Mesodermal cell (in vitro differentiated cells): ENCODE data around the gene TLE4.
A peak's percentile ranks its signal among the peaks of the same experiment; 100 is the strongest.

ENCODE experiments used
- H3K27ac ChIP-seq: 2 replicates; pipeline ENCODE4 v1.7.0; 2013; ENCODE audit warnings: mild to moderate bottlenecking, low read depth, low read length, moderate library complexity; ENCODE audit not compliant: severe bottlenecking
- H3K36me3 ChIP-seq: 2 replicates; pipeline ENCODE4 v1.7.1; 2013; ENCODE audit warnings: mild to moderate bottlenecking, low read length, moderate library complexity; ENCODE audit not compliant: control insufficient read depth, insufficient read depth
- H3K4me1 ChIP-seq: one replicate; pipeline ENCODE4 v1.7.1; 2013; ENCODE audit warnings: mild to moderate bottlenecking, low read length; ENCODE audit not compliant: insufficient read depth, control insufficient read depth, poor library complexity, severe bottlenecking
- H3K4me3 ChIP-seq: 2 replicates; pipeline ENCODE4 v1.7.0; 2013; ENCODE audit warnings: low read length, control low read depth, mild to moderate bottlenecking; ENCODE audit not compliant: insufficient read depth, poor library complexity, severe bottlenecking; ENCODE audit errors: extremely low read depth
- H3K9me3 ChIP-seq: 2 replicates; pipeline ENCODE4 v1.7.1; 2013; ENCODE audit warnings: mild to moderate bottlenecking, low read length, moderate library complexity; ENCODE audit not compliant: control insufficient read depth
- WGBS, 2 experiments: methylation state at CpG; one replicate each; pipeline ENCODE4 v1.1.5; 2013; ENCODE audit warnings: missing lambda C conversion rate in 2 of 2; ENCODE audit not compliant: insufficient coverage in 2 of 2; 5-methylcytosine and 5-hydroxymethylcytosine counted together

TLE4 gene

GRCh38 chr9:79581388-79581787 is 9.6 kb downstream of the TLE4 start:
- Histone ChIP-seq H3K36me3 (peaks cover 39% of the 10 kb centered on the region), H3K9me3 (no peaks in the 10 kb centered on the region)

GRCh38 chr9:79581794-79582193 is 10.0 kb downstream of the TLE4 start:
- Histone ChIP-seq H3K9me3 (no peaks in the 10 kb centered on the region), H3K4me1 (peaks cover 56% of the 10 kb centered on the region), H3K36me3 (peaks cover 37% of the 10 kb centered on the region), H3K27ac (peak overlapping the region; percentile 67), H3K4me3 (no peak overlapping the region)
- WGBS, 2 experiments: 30 to 80% methylated on average over 1 to 2 of the region's 3 CpGs

More at GRCh38 chr9:79581388-79581787, 9.6 kb downstream of the TLE4 start:
- Histone ChIP-seq H3K4me3 (no peak overlapping the region), H3K4me1 (peaks cover 60% of the 10 kb centered on the region), H3K27ac (no peak overlapping the region)
- WGBS, 2 experiments: no CpG with 5 or more reads among the region's 3 CpGs

- H3K4me3 ChIP-seq: no peak overlapping the region
- WGBS, 2 experiments: 71 to 77% methylated on average over 7 to 8 of the region's 10 CpGs
- H3K36me3 ChIP-seq: peaks cover 55% of the 10 kb centered on the region
- H3K4me1 ChIP-seq: peaks cover 41% of the 10 kb centered on the region
- H3K9me3 ChIP-seq: no peaks in the 10 kb centered on the region
- peak overlapping the region; percentile 43 for H3K27ac ChIP-seq
These were observed 12.3 kb downstream of the TLE4 start for GRCh38 chr9:79583952-79584654.

- no peak overlapping the region for H3K27ac ChIP-seq
- H3K9me3 ChIP-seq: no peaks in the 10 kb centered on the region
- no CpG with 5 or more reads among the region's 2 CpGs for WGBS, 2 experiments
- H3K4me1 ChIP-seq: peaks cover 40% of the 10 kb centered on the region
- no peak overlapping the region for H3K4me3 ChIP-seq
- peaks cover 60% of the 10 kb centered on the region for H3K36me3 ChIP-seq
These were observed 12.9 kb downstream of the TLE4 start for GRCh38 chr9:79584655-79584982.

- H3K4me3 ChIP-seq: no peak overlapping the region
- H3K27ac ChIP-seq: no peak overlapping the region
- 97 to 100% methylated on average over 2 to 3 of the region's 3 CpGs for WGBS, 2 experiments
- no peaks in the 10 kb centered on the region for H3K9me3 ChIP-seq
- H3K4me1 ChIP-seq: peaks cover 10% of the 10 kb centered on the region
- H3K36me3 ChIP-seq: peaks cover 57% of the 10 kb centered on the region
These were observed 16.9 kb downstream of the TLE4 start for GRCh38 chr9:79588488-79589223.

- H3K27ac ChIP-seq: no peak overlapping the region
- H3K36me3 ChIP-seq: peaks cover 58% of the 10 kb centered on the region
- H3K4me1 ChIP-seq: no peaks in the 10 kb centered on the region
- 70 to 92% methylated on average over 2 of the region's 2 CpGs for WGBS, 2 experiments
- no peaks in the 10 kb centered on the region for H3K9me3 ChIP-seq
- no peak overlapping the region for H3K4me3 ChIP-seq
These were observed 19.7 kb downstream of the TLE4 start for GRCh38 chr9:79591458-79591857.

GRCh38 chr9:79592726-79593493 is 21.1 kb downstream of the TLE4 start:
- H3K36me3 ChIP-seq: peaks cover 53% of the 10 kb centered on the region
- no peak overlapping the region for H3K4me3 ChIP-seq
- no peak overlapping the region for H3K27ac ChIP-seq
- no peaks in the 10 kb centered on the region for H3K9me3 ChIP-seq
- H3K4me1 ChIP-seq: no peaks in the 10 kb centered on the region
- 83 to 100% methylated on average over 2 of the region's 4 CpGs for WGBS, 2 experiments

- no CpG with 5 or more reads among the region's 4 CpGs for WGBS, 2 experiments
- Histone ChIP-seq H3K36me3 (peaks cover 67% of the 10 kb centered on the region), H3K4me3 (no peak overlapping the region), H3K4me1 (peaks cover under 1% of the 10 kb centered on the region), H3K9me3 (peaks cover 9% of the 10 kb centered on the region), H3K27ac (no peak overlapping the region)
These were observed 27.0 kb downstream of the TLE4 start for GRCh38 chr9:79598562-79599345.

- Histone ChIP-seq H3K4me3 (no peak overlapping the region), H3K36me3 (peaks cover 72% of the 10 kb centered on the region), H3K27ac (no peak overlapping the region), H3K4me1 (peaks cover 6% of the 10 kb centered on the region), H3K9me3 (peaks cover 9% of the 10 kb centered on the region)
- WGBS, 2 experiments: 90 to 98% methylated on average over 4 of the region's 5 CpGs
These were observed 28.7 kb downstream of the TLE4 start for GRCh38 chr9:79600466-79600865.

- Histone ChIP-seq H3K36me3 (peaks cover 61% of the 10 kb centered on the region), H3K9me3 (peaks cover 9% of the 10 kb centered on the region), H3K4me3 (no peak overlapping the region), H3K27ac (no peak overlapping the region), H3K4me1 (peaks cover 6% of the 10 kb centered on the region)
- 92 to 95% methylated on average over 2 to 3 of the region's 3 CpGs for WGBS, 2 experiments
These were observed 31.6 kb downstream of the TLE4 start for GRCh38 chr9:79603222-79603920.
